Inferior parietal cortex (tissue), 1 donor: ENCODE results near the gene PRG3.
"Not testable (repeated sequence)": the region's sequence is repeated elsewhere in the genome, so short reads cannot be mapped to it uniquely, and the experiment has no call there.

ENCODE experiments used
- DNase-seq: peaks from one replicate; pipeline ENCODE4 v3.0.0-alpha.2; 2016; ENCODE audit errors: extremely low spot score

PRG3 gene

DNA sequence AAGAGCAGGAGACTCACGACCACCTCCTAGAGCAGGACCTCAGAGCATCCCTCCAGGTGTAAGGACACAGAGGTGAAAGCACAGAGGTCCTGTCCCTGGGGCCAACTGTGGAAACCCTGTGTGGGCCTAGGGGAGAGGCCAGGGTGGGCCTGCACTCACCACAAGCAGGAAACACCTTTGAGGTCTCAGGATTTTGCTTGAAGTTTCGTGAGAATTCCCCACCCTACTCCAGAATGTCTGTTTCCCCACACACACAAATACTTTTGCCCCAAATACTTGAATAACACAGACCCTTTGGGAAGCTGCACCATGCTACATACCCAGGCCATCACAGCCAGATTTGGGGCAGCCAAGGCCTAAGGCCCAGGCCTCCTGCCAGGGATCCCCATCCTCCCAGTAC is 27.8 kb upstream of the PRG3 start:
- DNase-seq = no peak

GRCh38 chr11:57407941-57408475 is 27.1 kb upstream of the PRG3 start:
- no peak for DNase-seq

DNA sequence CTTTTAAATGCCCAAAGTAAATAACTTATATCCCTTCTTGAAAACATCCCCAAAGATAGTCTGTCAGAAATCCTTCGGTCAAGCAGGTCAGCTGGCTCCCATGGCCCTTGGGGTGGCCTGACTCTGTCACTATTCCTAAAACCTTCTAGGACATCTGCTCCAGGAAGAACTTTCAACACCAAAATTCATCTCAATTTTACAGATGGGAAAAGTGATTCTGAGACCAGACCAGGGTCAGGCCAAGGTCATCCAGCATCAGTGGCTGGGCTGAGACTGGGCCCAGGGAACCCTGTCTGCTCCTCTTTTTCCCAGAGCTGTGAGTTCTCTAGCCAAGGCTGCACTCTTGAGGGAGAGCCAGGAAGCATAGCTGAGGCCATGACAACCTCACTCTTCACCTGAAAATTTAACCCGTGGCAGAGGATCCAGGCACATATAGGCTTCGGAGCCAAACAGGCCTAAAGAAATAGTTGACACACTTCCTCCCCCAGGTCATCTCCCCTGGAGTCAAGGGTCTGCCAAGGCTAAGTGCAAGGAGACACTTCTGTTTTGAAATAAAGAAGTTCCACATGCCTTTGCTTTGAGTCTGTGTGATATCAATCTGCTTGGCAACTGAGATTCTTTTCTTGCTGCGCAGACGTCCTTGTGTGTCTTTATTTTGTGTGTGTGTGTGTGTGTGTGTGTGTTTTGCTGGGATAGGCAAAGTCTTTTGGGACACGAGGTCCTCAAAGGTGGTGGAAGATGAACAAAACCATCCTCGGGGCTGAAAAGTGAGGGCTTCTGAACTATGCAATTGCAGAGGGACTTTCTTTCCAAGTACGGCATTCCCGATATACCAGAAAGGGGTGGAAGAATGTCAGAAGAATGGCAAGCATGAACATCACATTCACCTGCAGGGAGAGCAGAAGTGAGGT is 26.3 kb upstream of the PRG3 start:
- no peak for DNase-seq

DNA sequence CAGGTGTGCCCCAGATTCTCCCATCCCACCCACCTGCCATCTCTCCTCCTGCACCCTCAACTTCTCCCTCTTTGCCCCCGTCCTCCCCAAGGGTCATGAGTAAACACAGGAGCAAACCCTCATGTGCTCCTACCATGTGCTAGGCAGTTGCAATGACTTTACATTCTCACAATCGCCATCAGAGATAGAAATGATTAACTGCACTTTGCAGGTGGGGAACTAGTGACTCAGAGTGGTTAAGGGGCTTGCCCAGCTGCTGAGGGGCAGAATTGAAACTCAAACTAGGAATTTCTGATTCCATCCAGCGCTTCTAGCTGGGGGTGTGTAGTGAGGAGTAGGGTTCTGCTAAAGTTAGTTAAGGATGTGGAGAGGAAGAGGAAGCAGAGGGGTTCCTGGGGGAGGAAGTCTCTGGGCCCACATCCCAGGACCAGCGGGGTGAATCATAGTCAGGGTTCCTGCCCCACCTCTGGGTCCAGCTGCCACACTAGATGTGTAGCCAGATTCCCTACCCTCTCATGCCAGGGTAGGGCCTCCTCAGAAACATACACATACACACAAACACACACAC is 25.5 kb upstream of the PRG3 start:
- DNase-seq = no peak

DNA sequence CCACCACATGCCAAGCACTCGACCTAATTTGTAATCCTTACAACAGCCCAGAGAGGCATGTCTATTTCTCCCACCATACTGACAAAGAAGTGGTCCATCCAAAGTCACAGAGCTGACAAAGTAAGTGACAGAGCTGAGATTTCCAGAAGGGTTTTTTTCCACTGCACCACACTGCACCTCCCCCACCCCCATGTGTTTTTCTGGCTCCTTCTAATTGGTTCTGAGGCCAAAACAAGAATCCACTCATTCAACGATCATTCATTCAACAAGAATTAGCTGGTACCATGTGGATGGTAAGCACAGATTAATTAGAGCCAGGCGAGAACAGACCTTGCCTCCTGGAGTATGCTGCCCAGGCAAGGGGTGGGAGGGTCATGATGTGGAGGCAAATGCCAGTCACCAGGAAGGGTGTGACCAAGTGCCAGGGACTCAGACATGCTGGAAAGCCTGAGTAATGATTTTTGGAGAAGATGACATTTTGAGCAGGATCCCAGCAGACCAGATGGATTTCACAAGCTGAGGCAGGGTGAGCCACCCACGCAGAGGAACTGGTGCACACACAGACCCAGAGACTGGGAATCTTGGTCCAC is 24.4 kb upstream of the PRG3 start:
- no peak for DNase-seq

DNA sequence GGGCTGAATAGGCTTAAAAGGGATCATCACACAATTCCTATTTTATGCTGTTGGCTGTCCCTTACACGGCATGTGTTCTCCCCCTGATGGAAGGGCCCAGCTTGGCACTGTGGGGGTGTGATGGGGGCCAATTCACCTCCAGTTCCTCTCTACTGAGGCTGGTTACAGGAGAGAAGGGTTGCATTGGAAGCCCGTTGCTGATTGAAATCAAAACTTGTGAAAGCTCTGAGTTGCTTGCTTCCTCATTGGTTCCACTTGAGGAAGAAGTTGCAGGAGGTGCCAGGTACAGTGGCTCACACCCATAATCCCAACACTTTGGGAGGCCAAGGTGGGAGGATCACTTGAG is 22.8 kb upstream of the PRG3 start:
- DNase-seq = no peak

GRCh38 chr11:57403003-57403801 is 22.3 kb upstream of the PRG3 start:
- not testable (repeated sequence) for DNase-seq

- DNase-seq = no peak
These were observed 21.4 kb upstream of the PRG3 start for GRCh38 chr11:57402188-57403002.

DNA sequence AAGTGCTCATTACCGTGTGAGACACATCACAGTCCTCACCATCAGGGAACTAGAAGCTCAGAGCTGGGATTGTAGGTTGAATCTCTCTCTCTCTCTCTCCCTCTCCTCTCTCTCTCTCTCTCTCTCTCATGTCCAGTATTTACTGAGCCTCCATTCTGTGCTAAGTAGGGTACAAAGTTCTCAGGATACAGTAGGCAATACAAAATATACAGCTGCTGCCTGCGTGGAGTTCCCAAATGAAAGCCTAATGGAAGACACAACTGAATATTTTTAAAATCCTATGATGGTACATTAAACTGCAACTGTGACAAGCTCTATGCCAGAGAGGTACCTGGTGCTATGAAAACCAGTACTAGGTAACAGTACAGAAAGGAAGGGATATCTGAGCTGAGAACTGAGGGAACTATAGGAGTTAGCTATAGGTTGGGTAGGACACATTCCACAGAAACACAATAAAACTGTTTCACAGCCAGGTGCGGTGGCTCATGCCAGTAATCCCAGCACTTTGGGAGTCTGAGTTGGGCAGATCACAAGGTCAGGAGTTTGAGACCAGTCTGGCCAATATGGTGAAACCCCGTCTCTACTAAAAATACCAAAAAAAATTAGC is 19.1 kb upstream of the PRG3 start:
- no peak for DNase-seq

- DNase-seq = no peak
These were observed 18.3 kb upstream of the PRG3 start for GRCh38 chr11:57399221-57399620.

GRCh38 chr11:57397394-57397990 is 16.5 kb upstream of the PRG3 start:
- DNase-seq = no peak

DNA sequence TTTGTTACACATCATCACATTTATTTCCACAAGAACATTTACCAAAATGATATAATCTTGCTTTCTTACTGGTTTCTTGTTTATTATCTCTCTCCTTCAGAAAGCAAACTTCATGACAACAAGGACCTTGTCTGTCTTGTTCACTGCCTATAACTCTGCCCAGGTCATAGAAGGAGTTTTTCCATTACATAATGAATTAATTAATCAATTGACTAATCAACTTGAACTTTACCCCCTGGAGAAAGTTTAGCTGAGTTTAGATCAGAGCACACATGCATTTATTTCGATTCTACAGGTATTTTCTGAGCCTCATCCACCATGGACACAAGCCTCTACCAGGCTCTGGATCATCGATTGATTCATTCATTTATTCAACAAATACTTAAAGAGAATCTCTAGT is 15.8 kb upstream of the PRG3 start:
- no peak for DNase-seq

DNA sequence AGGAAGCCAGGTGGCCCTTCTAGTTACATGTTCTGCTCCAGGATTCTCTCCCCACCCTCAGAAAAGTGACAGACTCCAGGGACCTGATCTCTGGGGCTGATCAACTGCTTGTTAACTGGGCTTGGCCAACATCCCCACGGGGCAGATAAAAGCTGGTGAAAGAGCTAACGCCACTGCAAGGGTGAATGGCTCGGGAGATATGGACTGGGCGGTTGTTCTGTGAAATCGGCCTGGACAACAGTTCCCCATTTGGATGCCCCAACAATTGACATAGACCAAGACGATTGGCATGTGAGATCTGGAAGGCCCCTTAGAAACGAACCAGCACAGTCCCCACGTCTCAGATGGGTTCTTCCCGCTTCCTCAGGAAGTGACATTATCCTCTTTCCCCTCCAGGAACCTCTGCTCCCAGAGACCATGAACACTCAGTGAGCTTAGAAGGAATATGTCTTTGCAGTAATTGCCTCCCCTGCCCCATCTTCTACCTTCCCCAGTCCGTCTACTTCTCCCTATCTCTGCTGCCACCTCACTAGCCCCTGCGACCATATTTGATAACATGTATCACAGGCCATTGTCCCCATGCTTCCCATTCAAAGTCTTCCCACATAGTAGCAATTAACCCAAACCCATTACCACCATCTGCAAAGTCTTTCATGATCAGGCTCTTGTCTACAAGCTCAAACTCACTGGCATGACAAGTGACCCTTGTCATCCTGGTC is 15.1 kb upstream of the PRG3 start:
- no peak for DNase-seq

DNA sequence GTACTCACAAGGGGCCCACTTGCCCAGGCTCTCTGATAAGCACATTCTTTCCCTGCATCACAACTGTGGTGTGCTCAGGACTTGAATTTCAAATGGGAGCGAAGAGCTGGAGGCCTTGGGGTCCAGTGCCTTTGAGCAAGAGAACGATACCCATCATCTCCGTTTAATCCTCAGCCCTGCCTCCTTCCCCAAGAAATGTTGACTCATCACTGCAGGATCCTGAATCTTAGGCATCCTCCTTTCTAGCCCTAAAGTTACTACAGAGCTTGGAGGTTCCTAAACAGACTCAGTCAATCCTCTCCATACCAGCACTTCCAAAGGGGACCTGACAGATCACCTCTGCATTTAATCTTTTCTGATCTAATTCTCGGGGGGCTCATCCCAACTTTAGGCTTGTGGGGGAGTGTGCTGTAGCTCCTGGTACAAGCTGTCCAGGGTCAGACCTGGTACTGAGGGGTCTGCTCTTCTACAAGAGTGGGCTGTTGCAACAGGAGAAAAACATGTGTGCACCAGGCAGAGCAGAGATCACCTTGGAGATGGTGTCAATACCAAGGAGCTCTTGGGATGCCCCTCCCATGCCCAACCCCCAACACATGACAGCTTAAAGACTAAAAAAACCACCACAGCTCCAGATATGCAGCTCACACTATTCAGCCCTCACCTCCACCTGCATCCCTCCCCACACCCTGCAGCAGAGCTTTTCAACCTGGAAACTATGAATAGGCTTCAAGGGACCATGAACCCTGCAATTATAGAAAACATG is 13.4 kb upstream of the PRG3 start:
- no peak for DNase-seq

DNA sequence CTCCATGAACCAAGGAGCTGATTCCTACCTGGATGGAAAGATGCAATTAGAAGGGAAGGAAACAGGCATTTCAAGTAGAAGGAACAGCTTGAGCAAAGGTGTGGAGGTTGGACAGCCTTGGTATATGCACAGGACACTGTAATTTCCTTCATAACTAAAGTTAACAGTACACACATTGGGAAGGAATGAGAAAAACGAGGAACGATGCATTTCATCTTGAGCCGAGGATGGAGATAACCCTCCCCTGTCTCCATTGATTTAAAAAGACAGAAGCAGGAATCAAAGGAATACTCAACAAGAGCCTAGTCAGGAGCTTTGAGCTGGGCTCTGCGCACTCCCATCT is 11.8 kb upstream of the PRG3 start:
- DNase-seq = no peak

- no peak for DNase-seq
These were observed 11.3 kb upstream of the PRG3 start for GRCh38 chr11:57392066-57392762.

DNA sequence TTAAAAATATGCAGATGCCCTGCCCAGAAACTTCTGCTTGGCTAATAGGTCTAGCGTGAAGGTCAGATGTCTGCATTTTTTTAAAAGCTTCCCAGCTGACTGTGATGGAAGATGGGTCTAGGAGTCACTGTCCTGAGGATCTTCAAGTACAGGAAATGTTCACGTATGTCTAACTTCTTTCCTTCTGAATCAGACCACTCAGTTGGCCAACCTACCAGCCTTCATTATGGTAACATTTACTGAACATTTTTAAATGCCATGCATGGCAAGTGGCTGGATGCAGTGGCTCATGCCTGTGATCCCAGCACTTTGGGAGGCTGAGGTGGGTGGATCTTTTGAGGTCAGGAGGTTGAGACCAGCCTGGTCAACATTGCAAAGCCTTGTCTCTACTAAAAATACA is 10.6 kb upstream of the PRG3 start:
- no peak for DNase-seq

DNA sequence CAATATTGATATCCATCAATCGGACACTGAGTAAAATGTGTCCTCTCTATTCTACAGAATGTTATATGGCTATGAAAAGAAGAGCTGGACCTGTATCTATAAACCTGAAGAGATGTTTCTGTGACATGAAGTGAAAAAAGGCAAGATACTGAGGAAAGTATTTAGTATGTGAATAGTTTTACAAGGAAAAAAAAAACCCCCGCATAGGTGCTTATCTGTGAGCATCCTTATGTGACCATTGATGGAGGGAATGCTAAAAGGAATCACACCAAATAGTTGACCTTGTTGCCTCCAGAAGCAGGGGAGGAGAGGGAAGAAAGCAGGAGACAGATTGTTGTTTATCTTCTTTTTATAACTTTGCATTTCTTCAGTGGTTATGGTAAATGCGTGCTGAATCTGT is 10.2 kb upstream of the PRG3 start:
- no peak for DNase-seq
